ENCODE data around the gene ENPP4.
"Not testable (repeated sequence)": the region's sequence is repeated elsewhere in the genome, so short reads cannot be mapped to it uniquely, and the experiment has no call there.

Gene ENPP4

GRCh38 chr6:46134216-46134615 lies 4.4 kb downstream of the ENPP4 start:
- no peak for DNase-seq

- DNase-seq, result no peak
Measured at GRCh38 chr6:46135176-46135575, 5.4 kb downstream of the ENPP4 start.

GRCh38 chr6:46136831-46137230 lies 7.0 kb downstream of the ENPP4 start:
- no peak for DNase-seq

GRCh38 chr6:46137387-46137786 lies 7.6 kb downstream of the ENPP4 start:
- no peak for DNase-seq

- no peak for DNase-seq
Measured at GRCh38 chr6:46138281-46138680, 8.5 kb downstream of the ENPP4 start.

GRCh38 chr6:46144270-46144669 lies 14.5 kb downstream of the ENPP4 start:
- DNase-seq, result no peak

- DNase-seq, result not testable (repeated sequence)
Measured at GRCh38 chr6:46149066-46149465, 19.3 kb downstream of the ENPP4 start.

- DNase-seq, result no peak
Measured at GRCh38 chr6:46156701-46157100, 26.9 kb downstream of the ENPP4 start.

- DNase-seq, result no peak
Measured at GRCh38 chr6:46159229-46159628, 29.4 kb downstream of the ENPP4 start.

- no peak for DNase-seq
Measured at GRCh38 chr6:46160102-46160501, 30.3 kb downstream of the ENPP4 start.

- peak; percentile 10 for DNase-seq
Measured at GRCh38 chr6:46170357-46171289, 40.8 kb downstream of the ENPP4 start, which contains the start of gene ENPP5. Gene ENPP5, minus strand, starts transcription at chr6:46170980. Its CDS starts 2,718 bp downstream, at chr6:46168262.

GRCh38 chr6:46172176-46172575 lies 42.4 kb downstream of the ENPP4 start:
- DNase-seq, result no peak

GRCh38 chr6:46174904-46175303 lies 45.1 kb downstream of the ENPP4 start:
- DNase-seq, result no peak

- DNase-seq, result peak; percentile 16
Measured at GRCh38 chr6:46175446-46175845, 45.7 kb downstream of the ENPP4 start.

- DNase-seq, result no peak
Measured at GRCh38 chr6:46175976-46176375, 46.2 kb downstream of the ENPP4 start.

GRCh38 chr6:46184114-46184513 lies 54.3 kb downstream of the ENPP4 start:
- peak; percentile 96 for DNase-seq

- no peak for DNase-seq
Measured at GRCh38 chr6:46186583-46186982, 56.8 kb downstream of the ENPP4 start.

- no peak for DNase-seq
Measured at GRCh38 chr6:46189726-46190125, 59.9 kb downstream of the ENPP4 start.

GRCh38 chr6:46190889-46191288 lies 61.1 kb downstream of the ENPP4 start:
- no peak for DNase-seq

- DNase-seq, result peak; percentile 90
Measured at GRCh38 chr6:46191961-46192360, 62.2 kb downstream of the ENPP4 start.

All from fibroblast of skin of abdomen (primary cell).